ENCODE results near the gene BEND7. TPM values are rescaled to one million over a fixed set of nuclear protein-coding genes. Genes with fewer than 3 reads are reported as not detected.

Gene BEND7
- total and polyA plus RNA-seq, 2 of the 4 experiments (the other 2 are of a cell fraction) = 2.3 to 3.5 TPM

GRCh38 chr10:13492493-13493180 is 36.2 kb downstream of the BEND7 start:
- CTCF ChIA-PET = no interaction called here
- Histone ChIP-seq H3K14ac (replicated peaks; ENCODE audit: low read depth, low read length) (no peak overlapping the region), H3K9ac (ENCODE audit: low read depth, low read length) (no peak overlapping the region), H2AK9ac (replicated peaks; ENCODE audit: low read depth, low read length, poor library complexity) (no peak overlapping the region), H3K4me3 (ENCODE audit: insufficient read depth, low read depth, low read length) (no peak overlapping the region), H3K4ac (ENCODE audit: low read depth, low read length) (no peak overlapping the region), H2AK5ac (ENCODE audit: low read depth, low read length) (no peak overlapping the region), H2BK5ac (ENCODE audit: low read depth, low read length, poor library complexity, severe bottlenecking) (no peak overlapping the region), H4K8ac (ENCODE audit: low read depth in 2 of 2, low read length in 2 of 2) (no peak overlapping the region), H4K5ac (ENCODE audit: low read depth, low read length) (no peak overlapping the region), H2BK15ac (ENCODE audit: low read depth, low read length) (no peak overlapping the region), H3K56ac (ENCODE audit: extremely low read depth, insufficient read depth, low read length) (no peak overlapping the region), H2BK20ac (ENCODE audit: low read depth, low read length) (no peak overlapping the region), H3K27me3 (ENCODE audit: control insufficient read depth, insufficient read depth, low read length) (no peaks in the 10 kb centered on the region), H3K27ac (ENCODE audit: insufficient read depth, low read length) (no peak overlapping the region), H3K79me1 (ENCODE audit: low read depth in 1 of 2, low read length in 2 of 2) (no peaks in the 10 kb centered on the region), H4K20me1 (ENCODE audit: insufficient read depth, low read length) (no peaks in the 10 kb centered on the region), H4K91ac (ENCODE audit: insufficient read depth, low read depth, low read length) (no peak overlapping the region), H3K36me3 (ENCODE audit: control insufficient read depth, insufficient read depth, low read length) (0 out of 2 replicates have a peak, but pooled peaks cover 2% of the 10 kb centered on the region), H3K4me1 (ENCODE audit: control insufficient read depth, insufficient read depth, low read length) (no peaks in the 10 kb centered on the region), H2BK120ac (ENCODE audit: low read depth, low read length) (no peak overlapping the region), H3K9me1 (ENCODE audit: insufficient read depth, low read length) (no peaks in the 10 kb centered on the region), H3K18ac (ENCODE audit: low read depth, low read length) (no peak overlapping the region), H3K9me3 (ENCODE audit: control insufficient read depth, insufficient read depth, low read length) (no peaks in the 10 kb centered on the region), H2AFZ (replicated peaks; ENCODE audit: low read length, poor library complexity) (no peak overlapping the region), H3K4me2 (ENCODE audit: low read depth, low read length) (0 out of 2 replicates have a peak overlapping the region, but pooled peaks have one; percentile 50), H3K23ac (ENCODE audit: low read depth, low read length) (no peak overlapping the region)
- DNase-seq (no peak), ATAC-seq (ENCODE audit: low read depth) (no peak)
- WGBS, 2 experiments (ENCODE audit: extremely low coverage in 2 of 2, insufficient read length in 1 of 2) = 87% methylated on average over 6 of the region's 16 CpGs; no CpG with 5 or more reads in 1 of the 2 experiments
- no peak for TF ChIP-seq BHLHE40 (IDR thresholded peaks at IDR 0.05; ENCODE audit: low read depth, low read length)
- no peak for TF ChIP-seq RCOR1 (IDR thresholded peaks at IDR 0.05; ENCODE audit: insufficient replicate concordance, low read length)
- no peak for TF ChIP-seq MXI1 (IDR thresholded peaks at IDR 0.05; ENCODE audit: borderline replicate concordance, low read depth, low read length)
- no peak for TF ChIP-seq POLR2A (IDR thresholded peaks at IDR 0.05; ENCODE audit: low read depth, low read length)
- TF ChIP-seq CEBPB (IDR thresholded peaks at IDR 0.05; ENCODE audit: low read depth, low read length) = no peak
- no peak for TF ChIP-seq USF2 (IDR thresholded peaks at IDR 0.05; ENCODE audit: low read depth, low read length)
- dilution Hi-C loops (cut with HindIII; ENCODE audit: low sequenced_read_pairs, unreplicated experiment) = no loop called here
- POLR2A ChIA-PET (ENCODE audit: unreplicated experiment) = no interaction called here
- in situ Hi-C loops (cut with MboI; ENCODE audit: low sequenced_read_pairs) = no loop called here
- intact Hi-C loops (cut with micrococcal nuclease) = no loop called here
- no TSS peak for BruUV-seq (replicated peaks)

All from IMR-90 (cell line).